ENCODE data around the gene SFXN3.

DNA sequence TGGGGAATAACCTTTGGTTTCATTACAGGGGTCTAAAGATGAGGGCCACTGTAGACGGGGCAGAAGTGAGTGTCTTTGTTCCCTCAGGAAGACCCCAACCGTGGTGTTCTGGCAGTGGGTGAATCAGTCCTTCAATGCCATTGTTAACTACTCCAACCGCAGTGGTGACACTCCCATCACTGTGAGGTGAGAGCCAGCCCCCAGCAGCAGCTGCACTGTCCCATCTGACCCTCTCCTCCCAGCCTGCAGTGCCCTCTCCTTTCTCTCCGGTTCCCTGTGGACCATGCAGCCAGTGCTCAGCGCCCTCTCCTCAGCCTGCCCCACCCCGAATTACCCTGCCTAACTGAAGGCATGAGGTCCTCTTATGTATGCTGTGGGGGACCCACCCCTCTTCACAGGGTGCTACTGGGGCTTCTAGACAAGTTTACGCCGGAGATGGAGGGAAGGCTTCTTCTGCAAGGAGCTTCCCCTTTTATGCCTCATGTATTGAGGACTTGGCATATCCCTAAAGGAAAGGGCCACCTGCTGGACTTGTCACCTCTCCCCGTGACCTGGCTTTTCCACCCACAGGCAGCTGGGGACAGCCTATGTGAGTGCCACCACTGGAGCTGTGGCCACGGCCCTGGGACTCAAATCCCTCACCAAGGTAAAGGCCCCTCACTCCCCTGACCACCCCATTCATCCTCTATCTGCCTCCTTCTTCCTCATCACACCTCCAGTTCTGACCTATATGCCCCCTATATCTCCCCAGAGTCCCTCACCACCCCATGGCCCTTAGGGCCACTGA is 5.1 kb downstream of the SFXN3 start:
- TF ChIP-seq, protein P1, sequence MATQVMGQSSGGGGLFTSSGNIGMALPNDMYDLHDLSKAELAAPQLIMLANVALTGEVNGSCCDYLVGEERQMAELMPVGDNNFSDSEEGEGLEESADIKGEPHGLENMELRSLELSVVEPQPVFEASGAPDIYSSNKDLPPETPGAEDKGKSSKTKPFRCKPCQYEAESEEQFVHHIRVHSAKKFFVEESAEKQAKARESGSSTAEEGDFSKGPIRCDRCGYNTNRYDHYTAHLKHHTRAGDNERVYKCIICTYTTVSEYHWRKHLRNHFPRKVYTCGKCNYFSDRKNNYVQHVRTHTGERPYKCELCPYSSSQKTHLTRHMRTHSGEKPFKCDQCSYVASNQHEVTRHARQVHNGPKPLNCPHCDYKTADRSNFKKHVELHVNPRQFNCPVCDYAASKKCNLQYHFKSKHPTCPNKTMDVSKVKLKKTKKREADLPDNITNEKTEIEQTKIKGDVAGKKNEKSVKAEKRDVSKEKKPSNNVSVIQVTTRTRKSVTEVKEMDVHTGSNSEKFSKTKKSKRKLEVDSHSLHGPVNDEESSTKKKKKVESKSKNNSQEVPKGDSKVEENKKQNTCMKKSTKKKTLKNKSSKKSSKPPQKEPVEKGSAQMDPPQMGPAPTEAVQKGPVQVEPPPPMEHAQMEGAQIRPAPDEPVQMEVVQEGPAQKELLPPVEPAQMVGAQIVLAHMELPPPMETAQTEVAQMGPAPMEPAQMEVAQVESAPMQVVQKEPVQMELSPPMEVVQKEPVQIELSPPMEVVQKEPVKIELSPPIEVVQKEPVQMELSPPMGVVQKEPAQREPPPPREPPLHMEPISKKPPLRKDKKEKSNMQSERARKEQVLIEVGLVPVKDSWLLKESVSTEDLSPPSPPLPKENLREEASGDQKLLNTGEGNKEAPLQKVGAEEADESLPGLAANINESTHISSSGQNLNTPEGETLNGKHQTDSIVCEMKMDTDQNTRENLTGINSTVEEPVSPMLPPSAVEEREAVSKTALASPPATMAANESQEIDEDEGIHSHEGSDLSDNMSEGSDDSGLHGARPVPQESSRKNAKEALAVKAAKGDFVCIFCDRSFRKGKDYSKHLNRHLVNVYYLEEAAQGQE (IDR thresholded peaks at IDR 0.05; ENCODE audit: low read depth, low read length) = no peak
- TF ChIP-seq, protein P2, sequence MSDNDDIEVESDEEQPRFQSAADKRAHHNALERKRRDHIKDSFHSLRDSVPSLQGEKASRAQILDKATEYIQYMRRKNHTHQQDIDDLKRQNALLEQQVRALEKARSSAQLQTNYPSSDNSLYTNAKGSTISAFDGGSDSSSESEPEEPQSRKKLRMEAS (IDR thresholded peaks at IDR 0.05; ENCODE audit: low read depth, low read length) = no peak
- TF ChIP-seq POLR2A (IDR thresholded peaks at IDR 0.05; ENCODE audit: low read depth, low read length) (no peak), MXI1 (IDR thresholded peaks at IDR 0.05; ENCODE audit: low read depth, low read length) (no peak), SMC3 (IDR thresholded peaks at IDR 0.05; ENCODE audit: borderline replicate concordance, low read length) (no peak), SP1 (IDR thresholded peaks at IDR 0.05; ENCODE audit: low read depth, low read length) (no peak), NFIC (IDR thresholded peaks at IDR 0.05; ENCODE audit: low read depth, low read length) (no peak), IKZF1 (conservative IDR thresholded peaks at IDR 0.05) (no peak), EZH2 (IDR thresholded peaks at IDR 0.05; ENCODE audit: borderline replicate concordance, control insufficient read depth, low read depth, low read length) (no peak), HCFC1 (IDR thresholded peaks at IDR 0.05; ENCODE audit: low read length) (no peak), IRF3 (IDR thresholded peaks at IDR 0.05) (no peak)
- TF ChIP-seq, protein P3, sequence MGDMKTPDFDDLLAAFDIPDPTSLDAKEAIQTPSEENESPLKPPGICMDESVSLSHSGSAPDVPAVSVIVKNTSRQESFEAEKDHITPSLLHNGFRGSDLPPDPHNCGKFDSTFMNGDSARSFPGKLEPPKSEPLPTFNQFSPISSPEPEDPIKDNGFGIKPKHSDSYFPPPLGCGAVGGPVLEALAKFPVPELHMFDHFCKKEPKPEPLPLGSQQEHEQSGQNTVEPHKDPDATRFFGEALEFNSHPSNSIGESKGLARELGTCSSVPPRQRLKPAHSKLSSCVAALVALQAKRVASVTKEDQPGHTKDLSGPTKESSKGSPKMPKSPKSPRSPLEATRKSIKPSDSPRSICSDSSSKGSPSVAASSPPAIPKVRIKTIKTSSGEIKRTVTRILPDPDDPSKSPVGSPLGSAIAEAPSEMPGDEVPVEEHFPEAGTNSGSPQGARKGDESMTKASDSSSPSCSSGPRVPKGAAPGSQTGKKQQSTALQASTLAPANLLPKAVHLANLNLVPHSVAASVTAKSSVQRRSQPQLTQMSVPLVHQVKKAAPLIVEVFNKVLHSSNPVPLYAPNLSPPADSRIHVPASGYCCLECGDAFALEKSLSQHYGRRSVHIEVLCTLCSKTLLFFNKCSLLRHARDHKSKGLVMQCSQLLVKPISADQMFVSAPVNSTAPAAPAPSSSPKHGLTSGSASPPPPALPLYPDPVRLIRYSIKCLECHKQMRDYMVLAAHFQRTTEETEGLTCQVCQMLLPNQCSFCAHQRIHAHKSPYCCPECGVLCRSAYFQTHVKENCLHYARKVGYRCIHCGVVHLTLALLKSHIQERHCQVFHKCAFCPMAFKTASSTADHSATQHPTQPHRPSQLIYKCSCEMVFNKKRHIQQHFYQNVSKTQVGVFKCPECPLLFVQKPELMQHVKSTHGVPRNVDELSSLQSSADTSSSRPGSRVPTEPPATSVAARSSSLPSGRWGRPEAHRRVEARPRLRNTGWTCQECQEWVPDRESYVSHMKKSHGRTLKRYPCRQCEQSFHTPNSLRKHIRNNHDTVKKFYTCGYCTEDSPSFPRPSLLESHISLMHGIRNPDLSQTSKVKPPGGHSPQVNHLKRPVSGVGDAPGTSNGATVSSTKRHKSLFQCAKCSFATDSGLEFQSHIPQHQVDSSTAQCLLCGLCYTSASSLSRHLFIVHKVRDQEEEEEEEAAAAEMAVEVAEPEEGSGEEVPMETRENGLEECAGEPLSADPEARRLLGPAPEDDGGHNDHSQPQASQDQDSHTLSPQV (IDR thresholded peaks at IDR 0.05) = no peak
- TF ChIP-seq, protein P4, sequence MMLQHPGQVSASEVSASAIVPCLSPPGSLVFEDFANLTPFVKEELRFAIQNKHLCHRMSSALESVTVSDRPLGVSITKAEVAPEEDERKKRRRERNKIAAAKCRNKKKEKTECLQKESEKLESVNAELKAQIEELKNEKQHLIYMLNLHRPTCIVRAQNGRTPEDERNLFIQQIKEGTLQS (IDR thresholded peaks at IDR 0.05; ENCODE audit: borderline replicate concordance, extremely low read depth, low read depth, low read length) = no peak
